OCI-LY7 (cell line): ENCODE measurements around the gene FGD2.

Experiments used
- CTCF ChIP-seq: fragments of 200-600 bp; sonication (generic); conservative IDR thresholded peaks from 2 replicates; pipeline ENCODE4 v1.5.1; 2014; ENCODE audit warnings: mild to moderate bottlenecking, antibody characterized with exemption, low read length, moderate library complexity, mixed read lengths
- EZH2phosphoT487 ChIP-seq: fragments of 200-600 bp; sonication (generic); IDR thresholded peaks from 2 replicates; pipeline ENCODE4 v1.6.1; 2018; ENCODE audit warnings: low read depth, borderline replicate concordance, mild to moderate bottlenecking, mixed run types, antibody characterized with exemption, low read length, moderate library complexity, mixed read lengths

- TF ChIP-seq CTCF (no peak), EZH2phosphoT487 (no peak)
Observed at GRCh38 chr6:37036146-37036545, 30.7 kb downstream of the FGD2 start.
